ENCODE measurements around the gene FITM1.

The FITM1 gene

DNA sequence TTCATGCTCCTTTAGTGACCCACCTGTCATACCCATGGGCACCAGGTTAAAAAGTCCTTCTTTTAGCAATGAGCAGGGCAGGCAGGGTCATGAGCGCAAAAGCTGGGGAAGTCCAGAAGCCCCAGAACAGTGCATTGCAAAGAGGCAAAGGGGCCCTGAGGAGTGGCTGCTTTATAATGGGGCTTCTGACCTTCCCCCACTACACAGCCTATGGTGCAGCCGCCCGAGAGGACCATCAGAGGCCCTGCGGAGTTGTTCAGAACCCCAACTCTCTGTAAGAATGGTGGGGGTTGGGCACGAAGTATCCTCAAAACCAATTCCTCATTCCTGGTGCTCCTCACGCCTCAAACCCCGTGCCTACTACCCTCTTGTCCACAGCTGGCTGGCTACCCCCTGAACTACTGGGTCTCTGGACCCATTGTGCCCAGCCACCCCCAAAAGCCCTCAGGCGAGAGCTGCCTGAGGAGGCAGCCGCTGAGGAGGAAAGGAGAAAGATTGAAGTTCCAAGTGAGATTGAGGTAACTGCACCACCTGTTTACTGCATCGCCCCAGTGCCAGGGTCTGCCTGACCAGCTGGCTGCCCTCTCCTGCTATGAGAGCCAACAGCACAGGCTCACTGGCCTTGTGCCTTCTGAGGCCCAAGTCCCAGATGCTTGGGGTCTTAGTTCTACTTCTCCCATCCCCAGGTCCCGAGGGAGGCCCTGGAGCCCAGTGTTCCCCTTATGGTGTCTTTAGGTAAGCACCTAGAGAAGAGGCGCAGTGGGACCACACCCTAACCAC lies 48.1 kb downstream of the FITM1 start:
- Mint-ChIP-seq H3K36me3 (ENCODE audit: low read depth) (peaks cover 100% of the 10 kb centered on the region), H3K27ac (no peak overlapping the region), H3K9me3 (no peaks in the 10 kb centered on the region), H3K4me3 (no peak overlapping the region), H3K27me3 (no peaks in the 10 kb centered on the region), H3K4me1 (ENCODE audit: low read depth) (no peaks in the 10 kb centered on the region)
- intact Hi-C loops (cut with micrococcal nuclease) = no loop called here

DNA sequence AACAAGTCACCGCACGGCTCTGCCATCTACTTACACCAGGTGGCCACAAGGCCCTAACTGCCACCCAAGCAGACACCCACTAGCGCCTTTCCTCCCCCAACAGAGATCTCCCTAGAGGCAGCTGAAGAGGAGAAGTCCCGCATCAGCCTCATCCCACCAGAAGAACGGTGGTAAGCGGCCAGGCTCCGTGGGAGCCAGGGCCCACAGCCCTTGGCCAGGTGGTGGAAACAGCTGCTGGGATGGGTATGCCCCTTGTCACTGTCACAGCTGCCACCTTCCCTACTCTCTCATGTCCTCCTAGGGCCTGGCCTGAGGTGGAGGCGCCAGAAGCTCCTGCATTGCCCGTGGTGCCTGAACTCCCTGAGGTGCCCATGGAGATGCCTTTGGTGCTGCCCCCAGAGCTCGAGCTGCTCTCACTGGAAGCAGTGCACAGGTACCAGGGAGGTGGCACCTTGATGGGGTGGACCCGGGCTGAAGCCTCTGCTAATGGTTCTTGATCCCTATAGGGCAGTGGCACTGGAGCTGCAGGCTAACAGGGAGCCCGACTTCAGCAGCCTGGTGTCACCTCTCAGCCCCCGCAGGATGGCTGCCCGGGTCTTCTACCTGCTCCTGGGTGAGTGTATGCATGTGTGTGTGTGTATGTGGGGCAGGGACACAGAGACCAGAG lies 49.0 kb downstream of the FITM1 start:
- Mint-ChIP-seq H3K4me1 (ENCODE audit: low read depth) (no peaks in the 10 kb centered on the region), H3K4me3 (no peak overlapping the region), H3K9me3 (no peaks in the 10 kb centered on the region), H3K27ac (no peak overlapping the region), H3K36me3 (ENCODE audit: low read depth) (peaks cover 100% of the 10 kb centered on the region), H3K27me3 (no peaks in the 10 kb centered on the region)
- intact Hi-C loops (cut with micrococcal nuclease) = no loop called here

- Mint-ChIP-seq H3K27me3 (no peaks in the 10 kb centered on the region), H3K4me3 (no peak overlapping the region), H3K4me1 (ENCODE audit: low read depth) (no peaks in the 10 kb centered on the region), H3K36me3 (ENCODE audit: low read depth) (peaks cover 100% of the 10 kb centered on the region), H3K27ac (no peak overlapping the region), H3K9me3 (no peaks in the 10 kb centered on the region)
- intact Hi-C loops (cut with micrococcal nuclease) = no loop called here
Observed at GRCh38 chr14:24179961-24180796, 49.7 kb downstream of the FITM1 start.

DNA sequence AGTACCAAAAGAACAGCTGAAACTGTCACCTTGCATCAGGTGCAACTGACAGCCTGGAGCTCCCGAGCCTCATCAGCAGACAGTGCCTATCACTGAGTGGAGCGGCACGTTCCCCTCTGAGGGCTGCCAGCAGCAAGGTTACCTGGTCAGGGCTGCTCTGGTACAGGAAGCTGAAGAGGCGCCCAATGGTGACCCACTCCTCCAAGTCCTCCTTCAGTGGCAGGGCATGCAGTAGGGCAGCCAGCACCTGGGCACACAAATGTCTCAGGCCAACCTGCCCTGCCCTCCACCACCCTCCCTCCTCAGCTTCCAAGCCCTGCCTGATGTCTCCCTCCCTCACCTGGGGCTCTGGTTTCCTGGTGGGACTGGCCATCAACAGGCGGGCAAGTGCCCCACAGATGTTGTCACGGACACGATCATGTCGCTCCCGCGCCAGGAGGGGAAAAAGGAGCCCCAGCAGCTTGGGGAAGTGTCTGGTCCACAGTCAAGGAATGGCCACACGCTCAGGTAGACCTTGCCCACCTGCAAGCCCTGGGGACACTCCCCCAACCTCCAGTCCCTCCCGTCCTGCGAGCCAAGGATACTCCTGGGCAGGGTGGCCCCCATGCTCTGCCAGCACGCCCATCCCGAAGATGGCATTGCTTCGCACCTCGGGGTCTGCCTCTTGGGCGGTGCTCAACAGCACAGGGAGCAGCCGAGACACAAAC lies 51.1 kb downstream of the FITM1 start:
- no peaks in the 10 kb centered on the region for H3K27me3 Mint-ChIP-seq
- H3K27ac Mint-ChIP-seq = no peak overlapping the region
- no peaks in the 10 kb centered on the region for H3K9me3 Mint-ChIP-seq
- intact Hi-C loops (cut with micrococcal nuclease) = no loop called here
- no peaks in the 10 kb centered on the region for H3K4me1 Mint-ChIP-seq (ENCODE audit: low read depth)
- peaks cover 100% of the 10 kb centered on the region for H3K36me3 Mint-ChIP-seq (ENCODE audit: low read depth)
- H3K4me3 Mint-ChIP-seq = no peak overlapping the region

Measured in dendritic cell treated with granulocyte-macrophage colony-stimulating factor and Interleukin-4, amounts not matched to agents 40 ng/mL and 50 ng/mL, for 4 days (primary cell).